GM12878 (cell line): ENCODE measurements around the gene CC2D1A. TPM values are rescaled to one million over a fixed set of nuclear protein-coding genes. Genes with fewer than 3 reads are reported as not detected.

ENCODE experiments used
- BCL11A ChIP-seq: IDR thresholded peaks from 2 replicates; pipeline ENCODE4 v1.6.1; 2011; ENCODE audit warnings: low read depth, low read length
- BHLHE40 ChIP-seq, 2 experiments: fragments of 450-650 bp in 1 of 2; IDR thresholded peaks; 2 replicates each; pipeline ENCODE4 v1.6.1; 2011 to 2017; ENCODE audit warnings: low read depth in 2 of 2, borderline replicate concordance in 1 of 2, improper control_type of control experiment in 1 of 2, low read length in 1 of 2, mild to moderate bottlenecking in 1 of 2
- CBFB ChIP-seq: IDR thresholded peaks from 2 replicates; pipeline ENCODE4 v1.6.1; 2016; ENCODE audit warnings: antibody characterized with exemption, low read depth
- CREB1 ChIP-seq: IDR thresholded peaks from 2 replicates; pipeline ENCODE4 v1.6.1; 2012; ENCODE audit warnings: low read depth, mild to moderate bottlenecking, inconsistent platforms
- HCFC1 ChIP-seq: fragments of 150-350 bp; IDR thresholded peaks from 2 replicates; pipeline ENCODE4 v1.6.1; 2014; ENCODE audit warnings: low read length
- JUNB ChIP-seq: IDR thresholded peaks from 2 replicates; pipeline ENCODE4 v1.6.1; 2016; ENCODE audit warnings: antibody characterized with exemption, mild to moderate bottlenecking
- MTA2 ChIP-seq: fragments of 450-650 bp; IDR thresholded peaks from 2 replicates; pipeline ENCODE4 v1.6.1; 2016; ENCODE audit warnings: low read depth, mild to moderate bottlenecking, moderate library complexity
- NBN ChIP-seq: fragments of 450-650 bp; IDR thresholded peaks from 2 replicates; pipeline ENCODE4 v1.6.1; 2016
- RAD51 ChIP-seq: fragments of 450-650 bp; IDR thresholded peaks from 2 replicates; pipeline ENCODE4 v1.6.1; 2016; ENCODE audit warnings: moderate library complexity, mild to moderate bottlenecking, inconsistent platforms
- SPI1 ChIP-seq: IDR thresholded peaks from 2 replicates; pipeline ENCODE4 v1.6.1; 2011; ENCODE audit warnings: low read depth, mild to moderate bottlenecking, low read length, moderate library complexity, borderline replicate concordance; ENCODE audit not compliant: insufficient read depth
- ZNF207 ChIP-seq: fragments of 450-650 bp; IDR thresholded peaks from 2 replicates; pipeline ENCODE4 v1.6.1; 2014; ENCODE audit warnings: antibody characterized with exemption, mild to moderate bottlenecking, borderline replicate concordance
- ZNF384 ChIP-seq: IDR thresholded peaks from 2 replicates; pipeline ENCODE4 v1.6.1; 2012; ENCODE audit warnings: low read depth, mild to moderate bottlenecking, low read length, improper control_type of control experiment, borderline replicate concordance
- polyA plus RNA-seq, 11 experiments: library from polyadenylated mRNA; depleted of rRNA in 4 of 11; unstranded in 6 of 11; stranded (reverse) in 5 of 11; fragments of >200 nt; fragmentation: Nextera tagmentation in 4 of 11; fragmentation: Illumina TruSeq in 1 of 11; extraction: Ambion mirVana in 4 of 11; extraction: Trizol in 1 of 11; gene quantifications; 1 replicate in 1 of 11; 2 replicates in 10 of 11; pipeline versions ENCODE4 v1.2.1 to v1.2.3, GENCODE V29; 2011 to 2016; ENCODE audit warnings: inconsistent platforms in 2 of 11, missing spikeins in 2 of 11, low read depth in 1 of 11
- total RNA-seq, 4 experiments: library from RNA; depleted of rRNA in 3 of 4; stranded (reverse); fragments of >200 nt in 3 of 4; fragmentation: Illumina TruSeq in 1 of 4; extraction: Trizol in 1 of 4; gene quantifications; 2 replicates each; pipeline versions ENCODE4 v1.2.1 to v1.2.3, GENCODE V29; 2013 to 2021
- TF ChIP-seq, protein P1 (sequence below): IDR thresholded peaks from 2 replicates; pipeline ENCODE4 v1.6.1; 2011; ENCODE audit warnings: mild to moderate bottlenecking, low read depth, low read length, moderate library complexity; ENCODE audit not compliant: insufficient replicate concordance
- TF ChIP-seq, protein P2 (sequence below): IDR thresholded peaks from 2 replicates; pipeline ENCODE4 v1.6.1; 2011; ENCODE audit warnings: borderline replicate concordance, low read depth, mild to moderate bottlenecking, moderate library complexity, low read length; ENCODE audit not compliant: insufficient read depth, poor library complexity, severe bottlenecking
- TF ChIP-seq, protein P3 (sequence below): fragments of 450-650 bp; IDR thresholded peaks from 2 replicates; pipeline ENCODE4 v1.6.1; 2014; ENCODE audit warnings: mild to moderate bottlenecking
- TF ChIP-seq, protein P4 (sequence below): fragments of 450-650 bp; IDR thresholded peaks from 2 replicates; pipeline ENCODE4 v1.6.1; 2017; ENCODE audit warnings: mild to moderate bottlenecking, moderate library complexity
- TF ChIP-seq, protein P5 (sequence below): fragments of 450-650 bp; IDR thresholded peaks from 2 replicates; pipeline ENCODE4 v1.6.1; 2017; ENCODE audit warnings: mild to moderate bottlenecking, low read depth, inconsistent platforms; ENCODE audit not compliant: poor library complexity, severe bottlenecking

Gene CC2D1A
- total and polyA plus RNA-seq, 10 of the 15 experiments (the other 5 are each of a cell fraction or from before 2014, with no cell fraction given): 0.13 to 36.1 (median 16.1) TPM

DNA sequence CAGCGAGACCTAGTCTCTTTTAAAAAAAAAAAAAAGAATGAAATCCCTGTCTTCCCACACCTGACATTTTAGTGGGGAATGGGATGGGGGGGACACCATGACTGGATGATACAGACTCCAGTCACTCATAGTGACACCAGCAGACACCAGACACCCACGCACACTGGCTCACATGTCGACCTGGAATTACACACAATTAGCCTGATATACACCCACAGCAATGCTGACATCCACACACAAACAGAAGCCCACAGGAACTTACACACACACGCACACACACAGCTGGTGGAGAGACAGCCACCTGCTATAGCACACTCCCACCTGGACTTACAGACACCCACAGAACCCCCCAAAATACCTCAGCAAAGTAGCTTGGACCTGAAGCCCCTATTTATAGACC lies 37.3 kb upstream of the CC2D1A start (continued):
- TF ChIP-seq, protein P1, sequence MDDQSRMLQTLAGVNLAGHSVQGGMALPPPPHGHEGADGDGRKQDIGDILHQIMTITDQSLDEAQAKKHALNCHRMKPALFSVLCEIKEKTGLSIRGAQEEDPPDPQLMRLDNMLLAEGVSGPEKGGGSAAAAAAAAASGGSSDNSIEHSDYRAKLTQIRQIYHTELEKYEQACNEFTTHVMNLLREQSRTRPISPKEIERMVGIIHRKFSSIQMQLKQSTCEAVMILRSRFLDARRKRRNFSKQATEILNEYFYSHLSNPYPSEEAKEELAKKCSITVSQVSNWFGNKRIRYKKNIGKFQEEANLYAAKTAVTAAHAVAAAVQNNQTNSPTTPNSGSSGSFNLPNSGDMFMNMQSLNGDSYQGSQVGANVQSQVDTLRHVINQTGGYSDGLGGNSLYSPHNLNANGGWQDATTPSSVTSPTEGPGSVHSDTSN: peak; percentile 53
- TF ChIP-seq ZNF384 (no peak), BCL11A (no peak), NBN (peak; percentile 56; the same call in 1 of the 2 replicates), JUNB (no peak), HCFC1 (no peak), CREB1 (no peak), CBFB (no peak), ZNF207 (no peak), BHLHE40 (IDR thresholded peaks at IDR 0.05; ENCODE audit: borderline replicate concordance in 1 of 2, low read depth in 2 of 2, low read length in 1 of 2) (peak in 1 of 2 experiments; percentile 26; a peak in 1 of 4 replicates), MTA2 (peak; percentile 35; the same call in 1 of the 2 replicates), SPI1 (no peak), RAD51 (no peak)
- TF ChIP-seq, protein P2, sequence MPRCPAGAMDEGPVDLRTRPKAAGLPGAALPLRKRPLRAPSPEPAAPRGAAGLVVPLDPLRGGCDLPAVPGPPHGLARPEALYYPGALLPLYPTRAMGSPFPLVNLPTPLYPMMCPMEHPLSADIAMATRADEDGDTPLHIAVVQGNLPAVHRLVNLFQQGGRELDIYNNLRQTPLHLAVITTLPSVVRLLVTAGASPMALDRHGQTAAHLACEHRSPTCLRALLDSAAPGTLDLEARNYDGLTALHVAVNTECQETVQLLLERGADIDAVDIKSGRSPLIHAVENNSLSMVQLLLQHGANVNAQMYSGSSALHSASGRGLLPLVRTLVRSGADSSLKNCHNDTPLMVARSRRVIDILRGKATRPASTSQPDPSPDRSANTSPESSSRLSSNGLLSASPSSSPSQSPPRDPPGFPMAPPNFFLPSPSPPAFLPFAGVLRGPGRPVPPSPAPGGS: peak; percentile 92
- TF ChIP-seq, protein P3, sequence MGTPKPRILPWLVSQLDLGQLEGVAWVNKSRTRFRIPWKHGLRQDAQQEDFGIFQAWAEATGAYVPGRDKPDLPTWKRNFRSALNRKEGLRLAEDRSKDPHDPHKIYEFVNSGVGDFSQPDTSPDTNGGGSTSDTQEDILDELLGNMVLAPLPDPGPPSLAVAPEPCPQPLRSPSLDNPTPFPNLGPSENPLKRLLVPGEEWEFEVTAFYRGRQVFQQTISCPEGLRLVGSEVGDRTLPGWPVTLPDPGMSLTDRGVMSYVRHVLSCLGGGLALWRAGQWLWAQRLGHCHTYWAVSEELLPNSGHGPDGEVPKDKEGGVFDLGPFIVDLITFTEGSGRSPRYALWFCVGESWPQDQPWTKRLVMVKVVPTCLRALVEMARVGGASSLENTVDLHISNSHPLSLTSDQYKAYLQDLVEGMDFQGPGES: no peak
- TF ChIP-seq, protein P4, sequence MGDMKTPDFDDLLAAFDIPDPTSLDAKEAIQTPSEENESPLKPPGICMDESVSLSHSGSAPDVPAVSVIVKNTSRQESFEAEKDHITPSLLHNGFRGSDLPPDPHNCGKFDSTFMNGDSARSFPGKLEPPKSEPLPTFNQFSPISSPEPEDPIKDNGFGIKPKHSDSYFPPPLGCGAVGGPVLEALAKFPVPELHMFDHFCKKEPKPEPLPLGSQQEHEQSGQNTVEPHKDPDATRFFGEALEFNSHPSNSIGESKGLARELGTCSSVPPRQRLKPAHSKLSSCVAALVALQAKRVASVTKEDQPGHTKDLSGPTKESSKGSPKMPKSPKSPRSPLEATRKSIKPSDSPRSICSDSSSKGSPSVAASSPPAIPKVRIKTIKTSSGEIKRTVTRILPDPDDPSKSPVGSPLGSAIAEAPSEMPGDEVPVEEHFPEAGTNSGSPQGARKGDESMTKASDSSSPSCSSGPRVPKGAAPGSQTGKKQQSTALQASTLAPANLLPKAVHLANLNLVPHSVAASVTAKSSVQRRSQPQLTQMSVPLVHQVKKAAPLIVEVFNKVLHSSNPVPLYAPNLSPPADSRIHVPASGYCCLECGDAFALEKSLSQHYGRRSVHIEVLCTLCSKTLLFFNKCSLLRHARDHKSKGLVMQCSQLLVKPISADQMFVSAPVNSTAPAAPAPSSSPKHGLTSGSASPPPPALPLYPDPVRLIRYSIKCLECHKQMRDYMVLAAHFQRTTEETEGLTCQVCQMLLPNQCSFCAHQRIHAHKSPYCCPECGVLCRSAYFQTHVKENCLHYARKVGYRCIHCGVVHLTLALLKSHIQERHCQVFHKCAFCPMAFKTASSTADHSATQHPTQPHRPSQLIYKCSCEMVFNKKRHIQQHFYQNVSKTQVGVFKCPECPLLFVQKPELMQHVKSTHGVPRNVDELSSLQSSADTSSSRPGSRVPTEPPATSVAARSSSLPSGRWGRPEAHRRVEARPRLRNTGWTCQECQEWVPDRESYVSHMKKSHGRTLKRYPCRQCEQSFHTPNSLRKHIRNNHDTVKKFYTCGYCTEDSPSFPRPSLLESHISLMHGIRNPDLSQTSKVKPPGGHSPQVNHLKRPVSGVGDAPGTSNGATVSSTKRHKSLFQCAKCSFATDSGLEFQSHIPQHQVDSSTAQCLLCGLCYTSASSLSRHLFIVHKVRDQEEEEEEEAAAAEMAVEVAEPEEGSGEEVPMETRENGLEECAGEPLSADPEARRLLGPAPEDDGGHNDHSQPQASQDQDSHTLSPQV: no peak
- TF ChIP-seq, protein P5, sequence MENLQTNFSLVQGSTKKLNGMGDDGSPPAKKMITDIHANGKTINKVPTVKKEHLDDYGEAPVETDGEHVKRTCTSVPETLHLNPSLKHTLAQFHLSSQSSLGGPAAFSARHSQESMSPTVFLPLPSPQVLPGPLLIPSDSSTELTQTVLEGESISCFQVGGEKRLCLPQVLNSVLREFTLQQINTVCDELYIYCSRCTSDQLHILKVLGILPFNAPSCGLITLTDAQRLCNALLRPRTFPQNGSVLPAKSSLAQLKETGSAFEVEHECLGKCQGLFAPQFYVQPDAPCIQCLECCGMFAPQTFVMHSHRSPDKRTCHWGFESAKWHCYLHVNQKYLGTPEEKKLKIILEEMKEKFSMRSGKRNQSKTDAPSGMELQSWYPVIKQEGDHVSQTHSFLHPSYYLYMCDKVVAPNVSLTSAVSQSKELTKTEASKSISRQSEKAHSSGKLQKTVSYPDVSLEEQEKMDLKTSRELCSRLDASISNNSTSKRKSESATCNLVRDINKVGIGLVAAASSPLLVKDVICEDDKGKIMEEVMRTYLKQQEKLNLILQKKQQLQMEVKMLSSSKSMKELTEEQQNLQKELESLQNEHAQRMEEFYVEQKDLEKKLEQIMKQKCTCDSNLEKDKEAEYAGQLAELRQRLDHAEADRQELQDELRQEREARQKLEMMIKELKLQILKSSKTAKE: no peak
